Neutrophil (primary cell): Measurements from ENCODE around the gene NRXN3.

Source experiments
- H3K27ac ChIP-seq: fragments of 200-600 bp; sonication (generic); 2 replicates; pipeline ENCODE4 v1.5.1; 2016; ENCODE audit warnings: mild to moderate bottlenecking, moderate library complexity
- H3K27me3 ChIP-seq: fragments of 200-600 bp; sonication (generic); 2 replicates; pipeline ENCODE4 v1.6.0; 2016; ENCODE audit warnings: mild to moderate bottlenecking
- H3K36me3 ChIP-seq: fragments of 200-600 bp; sonication (generic); 2 replicates; pipeline ENCODE4 v1.5.1; 2017
- H3K4me1 ChIP-seq, 2 experiments: fragments of 200-600 bp in 1 of 2; sonication (generic) in 1 of 2; 1 replicate in 1 of 2; 2 replicates in 1 of 2; pipeline versions ENCODE4 v1.5.1 to v1.6.1; 2013 to 2016; ENCODE audit warnings: low read depth in 1 of 2, low read length in 1 of 2, mild to moderate bottlenecking in 1 of 2, moderate library complexity in 1 of 2; ENCODE audit not compliant: control insufficient read depth in 1 of 2, insufficient read depth in 1 of 2
- H3K4me3 ChIP-seq, 2 experiments: fragments of 200-600 bp in 1 of 2; sonication (generic) in 1 of 2; 1 replicate in 1 of 2; 2 replicates in 1 of 2; pipeline ENCODE4 v1.5.1; 2013 to 2016; ENCODE audit warnings: low read depth in 1 of 2, low read length in 1 of 2, mild to moderate bottlenecking in 1 of 2, moderate library complexity in 1 of 2
- H3K9me3 ChIP-seq: fragments of 200-600 bp; sonication (generic); 2 replicates; pipeline ENCODE4 v1.5.1; 2016
- CTCF ChIP-seq: fragments of 200-600 bp; sonication (generic); IDR thresholded peaks from 2 replicates; pipeline ENCODE4 v1.5.1; 2016; ENCODE audit warnings: antibody characterized with exemption

Gene NRXN3

GRCh38 chr14:79829405-79830166 is 1659.4 kb downstream of the NRXN3 start:
- Histone ChIP-seq H3K4me3 (no peak overlapping the region), H3K9me3 (no peaks in the 10 kb centered on the region), H3K36me3 (no peaks in the 10 kb centered on the region), H3K27me3 (no peaks in the 10 kb centered on the region), H3K27ac (no peak overlapping the region), H3K4me1 (no peaks in the 10 kb centered on the region)
- TF ChIP-seq CTCF: no peak

GRCh38 chr14:79831195-79831892 is 1661.2 kb downstream of the NRXN3 start:
- no peaks in the 10 kb centered on the region for H3K36me3 ChIP-seq
- no peaks in the 10 kb centered on the region for H3K4me1 ChIP-seq
- no peak overlapping the region for H3K4me3 ChIP-seq
- TF ChIP-seq CTCF: no peak
- no peak overlapping the region for H3K27ac ChIP-seq
- no peaks in the 10 kb centered on the region for H3K27me3 ChIP-seq
- H3K9me3 ChIP-seq: no peaks in the 10 kb centered on the region

DNA sequence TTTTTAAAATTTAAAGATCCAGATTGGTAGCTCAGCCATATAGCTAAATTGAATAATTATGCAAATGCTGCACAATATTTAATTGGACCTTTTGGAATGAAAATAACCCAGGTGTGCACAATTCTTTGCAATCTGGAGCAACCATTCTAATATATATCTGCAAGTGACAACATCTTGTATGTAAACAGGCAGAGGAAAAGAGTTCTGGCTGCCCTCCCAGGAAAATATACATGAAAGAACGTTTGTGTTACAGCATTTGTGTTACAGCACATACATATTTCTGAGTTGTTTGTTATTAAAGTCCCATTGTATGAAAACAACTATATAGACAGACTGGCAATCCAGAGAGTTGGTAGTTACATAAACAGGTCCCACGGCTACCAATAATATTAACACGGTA is 1663.6 kb downstream of the NRXN3 start:
- H3K4me1 ChIP-seq: no peaks in the 10 kb centered on the region
- H3K36me3 ChIP-seq: no peaks in the 10 kb centered on the region
- TF ChIP-seq CTCF: no peak
- no peak overlapping the region for H3K4me3 ChIP-seq
- H3K27ac ChIP-seq: no peak overlapping the region
- H3K9me3 ChIP-seq: no peaks in the 10 kb centered on the region
- H3K27me3 ChIP-seq: no peaks in the 10 kb centered on the region

- TF ChIP-seq CTCF: no peak
- no peaks in the 10 kb centered on the region for H3K4me1 ChIP-seq
- no peaks in the 10 kb centered on the region for H3K27me3 ChIP-seq
- H3K9me3 ChIP-seq: no peaks in the 10 kb centered on the region
- no peak overlapping the region for H3K4me3 ChIP-seq
- H3K27ac ChIP-seq: no peak overlapping the region
- no peaks in the 10 kb centered on the region for H3K36me3 ChIP-seq
Observed at GRCh38 chr14:79834868-79835267, 1664.7 kb downstream of the NRXN3 start.

GRCh38 chr14:79836577-79836976 is 1666.4 kb downstream of the NRXN3 start:
- H3K9me3 ChIP-seq: no peaks in the 10 kb centered on the region
- no peaks in the 10 kb centered on the region for H3K36me3 ChIP-seq
- no peaks in the 10 kb centered on the region for H3K27me3 ChIP-seq
- TF ChIP-seq CTCF: no peak
- H3K27ac ChIP-seq: no peak overlapping the region
- H3K4me3 ChIP-seq: no peak overlapping the region
- H3K4me1 ChIP-seq: no peaks in the 10 kb centered on the region
